Measurements from ENCODE around the gene OGN. TPM values are rescaled to one million over a fixed set of nuclear protein-coding genes. Genes with fewer than 3 reads are reported as not detected.

OGN gene
- total RNA-seq, 5 donors from 2014 or later (not counting 1 experiment from before 2014, with no cell fraction given), result 0.10 to 0.41 (median 0.23) TPM

DNA sequence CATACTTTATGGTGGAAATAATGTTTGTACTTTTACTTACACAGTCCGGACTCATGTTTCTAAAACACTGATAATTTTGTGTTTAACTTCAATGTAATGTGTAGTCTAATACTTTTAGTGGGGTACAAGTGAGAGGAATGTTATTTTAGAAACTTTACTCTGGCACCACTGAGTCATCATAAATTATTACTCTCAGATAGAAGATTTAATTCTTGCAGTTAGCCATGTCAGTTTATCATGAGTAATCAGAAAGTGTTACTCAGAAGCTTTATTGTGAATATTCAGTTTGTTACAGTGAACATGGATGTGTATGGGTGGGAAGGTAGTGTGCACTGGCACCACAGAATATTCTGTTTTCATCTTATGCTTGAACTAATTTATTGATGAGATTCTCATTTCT lies 20.0 kb downstream of the OGN start:
- Mint-ChIP-seq H3K4me1 (peaks cover 3 to 4% (median 4%) of the 10 kb centered on the region in 3 donors), H3K4me3 (no peak overlapping the region), H3K27me3 (no peaks in the 10 kb centered on the region), H3K27ac (no peak overlapping the region), H3K9me3 (no peaks in the 10 kb centered on the region), H3K36me3 (peaks cover 2% of the 10 kb centered on the region)
- ChIA-PET CTCF (no interaction called here), POLR2A (no interaction called here)
- H3K9me3 ChIP-seq, result no peaks in the 10 kb centered on the region
- no peaks in the 10 kb centered on the region for H3K27me3 ChIP-seq (replicated peaks in 1 of 2; ENCODE audit: control insufficient read depth in 2 of 2, extremely low read depth in 1 of 2, insufficient read depth in 2 of 2, low read length in 1 of 2)
- no CpG with 5 or more reads among the region's 1 CpG for WGBS (ENCODE audit: insufficient coverage)
- no peak overlapping the region for H3K27ac ChIP-seq (ENCODE audit: low read length)
- ATAC-seq (replicated peaks in 1 of 4), result no peak
- peaks cover 0 to 3% of the 10 kb centered on the region in 2 experiments for H3K4me1 ChIP-seq (ENCODE audit: control insufficient read depth in 1 of 2, extremely low read depth in 1 of 2, insufficient read depth in 2 of 2, low read length in 2 of 2)
- H3K4me3 ChIP-seq (ENCODE audit: control insufficient read depth in 1 of 2, extremely low read depth in 1 of 2, low read length in 1 of 2), result no peak overlapping the region
- no peak for DNase-seq
- no peaks in the 10 kb centered on the region for H3K36me3 ChIP-seq (ENCODE audit: control insufficient read depth in 2 of 2, extremely low read depth in 1 of 2, insufficient read depth in 1 of 2, low read length in 1 of 2)

DNA sequence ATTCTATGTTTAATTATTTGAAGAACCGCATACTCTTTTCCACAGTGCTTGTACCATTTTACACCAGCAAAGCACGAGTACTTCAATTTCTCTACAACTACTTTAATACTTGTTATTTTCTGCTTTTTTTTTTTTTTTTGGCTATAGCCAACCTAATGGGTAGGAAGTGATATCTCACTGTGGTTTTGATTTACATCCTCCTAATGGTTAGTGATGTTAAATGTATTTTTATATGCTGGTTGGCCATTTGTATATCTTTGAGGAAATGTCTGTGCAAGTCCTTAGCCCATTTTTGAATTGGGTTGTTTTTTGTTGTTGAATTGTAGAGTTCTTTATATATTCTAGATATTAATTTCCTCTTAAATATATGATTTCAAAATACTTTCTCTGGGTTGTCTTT lies 22.6 kb downstream of the OGN start:
- WGBS (ENCODE audit: insufficient coverage), result no CpG with 5 or more reads among the region's 2 CpGs

DNA sequence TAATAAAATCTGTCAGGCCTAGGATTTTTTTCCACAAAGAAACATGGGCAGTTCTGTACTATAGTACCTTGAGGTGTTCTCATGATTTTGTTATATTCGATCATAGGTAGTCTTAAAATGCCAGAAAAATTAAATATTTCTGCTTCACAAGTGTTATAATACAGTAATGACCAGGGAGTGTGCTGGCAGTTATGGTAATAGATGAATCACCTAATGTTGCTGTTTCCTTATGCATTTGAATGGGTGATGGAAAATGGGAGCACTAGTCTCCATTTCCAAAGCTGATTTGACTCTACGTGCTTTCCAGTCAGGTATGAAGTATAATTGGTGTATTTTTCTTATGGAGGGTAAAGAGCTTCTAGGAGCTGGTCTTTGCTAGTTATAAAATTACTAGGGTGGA lies 23.8 kb downstream of the OGN start:
- H3K9me3 ChIP-seq, result no peaks in the 10 kb centered on the region
- Mint-ChIP-seq H3K27me3 (no peaks in the 10 kb centered on the region), H3K9me3 (peaks cover 7% of the 10 kb centered on the region in 3 donors), H3K4me3 (no peak overlapping the region), H3K36me3 (peaks cover 11% of the 10 kb centered on the region), H3K27ac (no peak overlapping the region), H3K4me1 (peaks cover 9 to 14% (median 13%) of the 10 kb centered on the region in 3 donors)
- ATAC-seq (replicated peaks in 1 of 4) (no peak), DNase-seq (no peak)
- H3K4me3 ChIP-seq (ENCODE audit: control insufficient read depth in 1 of 2, extremely low read depth in 1 of 2, low read length in 1 of 2), result no peak overlapping the region
- no peak overlapping the region for H3K27ac ChIP-seq (ENCODE audit: low read length)
- no peaks in the 10 kb centered on the region for H3K27me3 ChIP-seq (replicated peaks in 1 of 2; ENCODE audit: control insufficient read depth in 2 of 2, extremely low read depth in 1 of 2, insufficient read depth in 2 of 2, low read length in 1 of 2)
- H3K36me3 ChIP-seq (ENCODE audit: control insufficient read depth in 2 of 2, extremely low read depth in 1 of 2, insufficient read depth in 1 of 2, low read length in 1 of 2), result no peaks in the 10 kb centered on the region
- CTCF ChIA-PET, result no interaction called here
- POLR2A ChIA-PET, result no interaction called here
- no CpG with 5 or more reads among the region's 2 CpGs for WGBS (ENCODE audit: insufficient coverage)
- H3K4me1 ChIP-seq (ENCODE audit: control insufficient read depth in 1 of 2, extremely low read depth in 1 of 2, insufficient read depth in 2 of 2, low read length in 2 of 2), result peaks cover 4 to 7% of the 10 kb centered on the region in 2 experiments

More for the DNA sequence above, 22.6 kb downstream of the OGN start:
- ATAC-seq (replicated peaks in 1 of 4) (no peak), DNase-seq (no peak)
- ChIA-PET CTCF (no interaction called here), POLR2A (no interaction called here)
- no peak overlapping the region for H3K4me3 Mint-ChIP-seq
- H3K4me1 ChIP-seq (ENCODE audit: control insufficient read depth in 1 of 2, extremely low read depth in 1 of 2, insufficient read depth in 2 of 2, low read length in 2 of 2), result peaks cover 4 to 7% of the 10 kb centered on the region in 2 experiments
- no peak overlapping the region for H3K27ac Mint-ChIP-seq
- no peaks in the 10 kb centered on the region for H3K27me3 ChIP-seq (replicated peaks in 1 of 2; ENCODE audit: control insufficient read depth in 2 of 2, extremely low read depth in 1 of 2, insufficient read depth in 2 of 2, low read length in 1 of 2)
- H3K36me3 ChIP-seq (ENCODE audit: control insufficient read depth in 2 of 2, extremely low read depth in 1 of 2, insufficient read depth in 1 of 2, low read length in 1 of 2), result no peaks in the 10 kb centered on the region
- no peak overlapping the region for H3K27ac ChIP-seq (ENCODE audit: low read length)
- H3K4me1 Mint-ChIP-seq, result peaks cover 9 to 14% (median 13%) of the 10 kb centered on the region in 3 donors
- no peaks in the 10 kb centered on the region for H3K27me3 Mint-ChIP-seq
- no peaks in the 10 kb centered on the region for H3K9me3 Mint-ChIP-seq
- no peaks in the 10 kb centered on the region for H3K9me3 ChIP-seq
- peaks cover 2% of the 10 kb centered on the region for H3K36me3 Mint-ChIP-seq
- H3K4me3 ChIP-seq (ENCODE audit: control insufficient read depth in 1 of 2, extremely low read depth in 1 of 2, low read length in 1 of 2), result no peak overlapping the region

DNA sequence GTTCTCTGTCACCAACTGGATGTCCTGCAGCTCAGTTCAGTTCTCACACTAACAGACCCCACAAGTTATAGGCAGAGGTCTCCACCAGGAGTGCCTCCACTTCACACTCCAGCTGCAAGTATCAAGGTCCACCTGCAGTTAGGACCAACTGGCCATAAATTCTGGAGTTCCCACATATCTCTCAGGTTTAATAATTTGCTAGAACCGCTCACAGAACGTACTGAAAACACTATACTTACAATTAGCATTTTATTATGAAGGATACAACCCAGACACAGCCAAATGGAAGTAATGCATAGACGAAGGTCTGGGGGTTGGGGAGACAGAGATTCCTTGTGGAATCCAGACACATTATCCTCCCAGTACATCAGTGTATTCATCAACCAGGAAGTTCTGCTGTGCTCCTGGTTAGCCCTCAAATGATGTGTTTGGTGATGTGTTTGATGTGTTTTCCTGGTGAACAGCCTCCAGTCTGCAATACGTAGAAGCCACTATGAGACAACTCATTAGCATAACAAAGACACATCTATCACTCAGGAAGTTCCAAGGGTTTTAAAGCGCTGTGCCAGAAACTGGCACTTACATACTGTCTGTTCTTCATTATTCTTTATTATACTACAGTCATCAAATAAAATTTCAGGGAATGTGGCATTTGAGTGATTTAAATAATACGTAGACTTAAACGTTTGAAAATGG lies 25.4 kb downstream of the OGN start:
- H3K27me3 ChIP-seq (replicated peaks in 1 of 2; ENCODE audit: control insufficient read depth in 2 of 2, extremely low read depth in 1 of 2, insufficient read depth in 2 of 2, low read length in 1 of 2), result no peaks in the 10 kb centered on the region
- no peak overlapping the region for H3K4me3 Mint-ChIP-seq
- H3K36me3 Mint-ChIP-seq, result peaks cover 17% of the 10 kb centered on the region
- DNase-seq (peak in 1 of 35 experiments; percentile 32), ATAC-seq (replicated peaks in 1 of 4) (peak in 3 of 4 experiments; percentile 48 to 68 (median 56))
- peaks cover 9 to 14% (median 13%) of the 10 kb centered on the region in 3 donors for H3K4me1 Mint-ChIP-seq
- ChIA-PET CTCF (interaction anchor here in 1 of 2 donors (0.6 kb wide), 1 partner anchor 66 kb away, joined by 3 read pairs; no protein-coding TSS in a partner anchor), POLR2A (interaction anchor here in 1 of 2 donors (1.0 kb wide), 1 partner anchor 28 kb away, joined by 3 read pairs; no protein-coding TSS in a partner anchor)
- no CpG with 5 or more reads among the region's 7 CpGs for WGBS (ENCODE audit: insufficient coverage)
- peaks cover 4 to 7% of the 10 kb centered on the region in 2 experiments for H3K4me1 ChIP-seq (ENCODE audit: control insufficient read depth in 1 of 2, extremely low read depth in 1 of 2, insufficient read depth in 2 of 2, low read length in 2 of 2)
- H3K36me3 ChIP-seq (ENCODE audit: control insufficient read depth in 2 of 2, extremely low read depth in 1 of 2, insufficient read depth in 1 of 2, low read length in 1 of 2), result no peaks in the 10 kb centered on the region
- H3K27ac ChIP-seq (ENCODE audit: low read length), result no peak overlapping the region
- no peaks in the 10 kb centered on the region for H3K9me3 ChIP-seq
- no peaks in the 10 kb centered on the region for H3K27me3 Mint-ChIP-seq
- peaks cover 8 to 17% (median 17%) of the 10 kb centered on the region in 3 donors for H3K9me3 Mint-ChIP-seq
- no peak overlapping the region for H3K27ac Mint-ChIP-seq
- no peak overlapping the region for H3K4me3 ChIP-seq (ENCODE audit: control insufficient read depth in 1 of 2, extremely low read depth in 1 of 2, low read length in 1 of 2)

DNA sequence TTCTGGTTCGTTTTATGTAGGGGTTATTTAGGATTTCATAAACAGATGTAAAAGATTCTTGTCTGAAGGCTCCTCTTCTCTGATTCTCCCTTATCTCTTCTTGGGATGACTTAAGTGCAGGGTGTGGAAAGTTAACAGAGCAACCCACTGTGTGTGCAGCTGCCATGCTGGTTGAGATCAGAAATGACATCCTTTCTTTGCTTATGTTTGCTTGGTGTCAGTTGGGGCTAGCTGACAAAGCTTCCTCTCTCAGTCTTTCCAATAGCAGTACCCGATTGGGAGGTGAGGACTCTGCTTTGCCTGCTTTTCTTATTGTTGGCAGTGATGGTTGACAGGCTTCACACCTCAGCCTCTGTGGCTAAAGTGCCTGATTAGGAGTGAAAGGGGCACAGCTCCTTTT lies 26.5 kb downstream of the OGN start:
- ChIA-PET CTCF (no interaction called here), POLR2A (no interaction called here)
- peaks cover 8 to 23% (median 18%) of the 10 kb centered on the region in 3 donors for H3K9me3 Mint-ChIP-seq
- H3K27me3 ChIP-seq (replicated peaks in 1 of 2; ENCODE audit: control insufficient read depth in 2 of 2, extremely low read depth in 1 of 2, insufficient read depth in 2 of 2, low read length in 1 of 2), result no peaks in the 10 kb centered on the region
- ATAC-seq (replicated peaks in 1 of 4) (no peak), DNase-seq (peak in 1 of 35 experiments; percentile 10)
- peaks cover 22% of the 10 kb centered on the region for H3K36me3 Mint-ChIP-seq
- no peak overlapping the region for H3K4me3 Mint-ChIP-seq
- H3K27ac ChIP-seq (ENCODE audit: low read length), result no peak overlapping the region
- H3K9me3 ChIP-seq, result no peaks in the 10 kb centered on the region
- H3K27ac Mint-ChIP-seq, result no peak overlapping the region
- H3K4me1 ChIP-seq (ENCODE audit: control insufficient read depth in 1 of 2, extremely low read depth in 1 of 2, insufficient read depth in 2 of 2, low read length in 2 of 2), result peaks cover 4 to 7% of the 10 kb centered on the region in 2 experiments
- no peaks in the 10 kb centered on the region for H3K27me3 Mint-ChIP-seq
- H3K4me3 ChIP-seq (ENCODE audit: control insufficient read depth in 1 of 2, extremely low read depth in 1 of 2, low read length in 1 of 2), result no peak overlapping the region
- WGBS (ENCODE audit: insufficient coverage), result no CpG with 5 or more reads among the region's 2 CpGs
- no peaks in the 10 kb centered on the region for H3K36me3 ChIP-seq (ENCODE audit: control insufficient read depth in 2 of 2, extremely low read depth in 1 of 2, insufficient read depth in 1 of 2, low read length in 1 of 2)
- H3K4me1 Mint-ChIP-seq, result peaks cover 9 to 14% (median 13%) of the 10 kb centered on the region in 3 donors

DNA sequence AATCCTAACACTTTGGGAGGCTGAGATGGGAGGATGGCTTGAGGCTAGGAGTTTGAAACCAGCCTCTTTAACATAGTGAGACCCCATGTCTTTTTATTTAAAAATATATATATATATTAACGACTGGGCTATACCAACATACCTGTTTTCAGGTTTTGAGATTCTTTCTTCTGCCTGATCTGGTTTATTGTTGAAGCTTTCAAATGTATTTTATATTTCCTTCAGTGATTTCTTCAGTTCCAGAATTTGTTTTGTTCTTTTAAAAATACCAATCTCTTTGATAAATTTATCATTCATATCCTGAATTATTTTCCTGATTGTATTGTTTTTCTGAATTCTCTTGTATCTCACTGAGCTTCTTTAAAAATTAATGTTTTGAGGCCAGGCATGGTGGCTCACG lies 31.2 kb downstream of the OGN start:
- H3K27ac ChIP-seq (ENCODE audit: low read length), result no peak overlapping the region
- ATAC-seq (replicated peaks in 1 of 4) (no peak), DNase-seq (no peak)
- Mint-ChIP-seq H3K9me3 (peaks cover 16 to 30% (median 25%) of the 10 kb centered on the region in 3 donors), H3K4me1 (peaks cover 0 to 1% (median 0%) of the 10 kb centered on the region in 3 donors), H3K27ac (no peak overlapping the region), H3K4me3 (no peak overlapping the region), H3K36me3 (peaks cover 31% of the 10 kb centered on the region), H3K27me3 (no peaks in the 10 kb centered on the region)
- H3K36me3 ChIP-seq (ENCODE audit: control insufficient read depth in 2 of 2, extremely low read depth in 1 of 2, insufficient read depth in 1 of 2, low read length in 1 of 2), result no peaks in the 10 kb centered on the region
- no peak overlapping the region for H3K4me3 ChIP-seq (ENCODE audit: control insufficient read depth in 1 of 2, extremely low read depth in 1 of 2, low read length in 1 of 2)
- no peaks in the 10 kb centered on the region for H3K27me3 ChIP-seq (replicated peaks in 1 of 2; ENCODE audit: control insufficient read depth in 2 of 2, extremely low read depth in 1 of 2, insufficient read depth in 2 of 2, low read length in 1 of 2)
- 100% methylated on average over 1 of the region's 2 CpGs for WGBS (ENCODE audit: insufficient coverage)
- H3K9me3 ChIP-seq, result no peaks in the 10 kb centered on the region
- peaks cover 0 to 4% of the 10 kb centered on the region in 2 experiments for H3K4me1 ChIP-seq (ENCODE audit: control insufficient read depth in 1 of 2, extremely low read depth in 1 of 2, insufficient read depth in 2 of 2, low read length in 2 of 2)
- POLR2A ChIA-PET, result no interaction called here
- CTCF ChIA-PET, result interaction anchor here in 1 of 2 donors (0.7 kb wide), 1 partner anchor 126 kb away, joined by 3 read pairs; no protein-coding TSS in a partner anchor
